K562 (cell line): ENCODE measurements around the gene CHTOP. TPM values are rescaled to one million over a fixed set of nuclear protein-coding genes. Genes with fewer than 3 reads are reported as not detected.

Experiments
- ARID1B ChIP-seq: fragments of 450-650 bp; IDR thresholded peaks from 2 replicates; pipeline ENCODE4 v1.6.1; 2016; ENCODE audit warnings: antibody characterized with exemption, mild to moderate bottlenecking, inconsistent platforms
- ATF6 ChIP-seq: sonication (generic); formaldehyde crosslinking; IDR thresholded peaks from 2 replicates; pipeline ENCODE4 v1.4.0; 2020; ENCODE audit warnings: mild to moderate bottlenecking, missing genetic modification reagents
- NR2C2 ChIP-seq, 2 experiments: fragments of 200-800 bp in 1 of 2; sonication (Bioruptor generic) in 1 of 2; sonication (generic) in 1 of 2; formaldehyde crosslinking in 1 of 2; IDR thresholded peaks; 2 replicates each; pipeline versions ENCODE4 v1.6.1 to v1.8.0; 2016 to 2022; ENCODE audit warnings: mild to moderate bottlenecking in 1 of 2, missing compliant biosample characterization in 1 of 2, missing genetic modification characterization in 1 of 2, missing genetic modification reagents in 1 of 2
- SRSF1 ChIP-seq: fragments of 200-400 bp; formaldehyde crosslinking; IDR thresholded peaks from 2 replicates; pipeline ENCODE4 v1.6.1; 2017; ENCODE audit warnings: mild to moderate bottlenecking, low read depth, low read length, moderate library complexity
- USF2 ChIP-seq: sonication (generic); formaldehyde crosslinking; IDR thresholded peaks from 2 replicates; pipeline ENCODE4 v1.5.0; 2020; ENCODE audit warnings: missing genetic modification reagents
- ZNF197 ChIP-seq: fragments of 200-800 bp; sonication (Bioruptor generic); IDR thresholded peaks from 2 replicates; pipeline ENCODE4 v1.6.1; 2016; ENCODE audit warnings: low read depth, missing genetic modification characterization, missing compliant biosample characterization
- ZNF592 ChIP-seq: fragments of 450-650 bp; IDR thresholded peaks from 2 replicates; pipeline ENCODE4 v1.6.1; 2017; ENCODE audit warnings: antibody characterized with exemption, mild to moderate bottlenecking
- polyA plus RNA-seq, 8 experiments: library from polyadenylated mRNA; depleted of rRNA in 4 of 8; stranded (reverse) in 5 of 8; unstranded in 3 of 8; fragments of >200 nt; fragmentation: Nextera tagmentation in 2 of 8; fragmentation: Illumina TruSeq in 1 of 8; extraction: Ambion mirVana in 2 of 8; extraction: Trizol in 1 of 8; gene quantifications; 2 replicates each; pipeline versions ENCODE4 v1.2.1 to v1.2.3, GENCODE V29; 2011 to 2014; ENCODE audit warnings: inconsistent platforms in 1 of 8, missing spikeins in 1 of 8
- total RNA-seq, 7 experiments: library from RNA; depleted of rRNA in 6 of 7; stranded (reverse); fragments of >200 nt in 6 of 7; fragmentation: Illumina TruSeq in 2 of 7; extraction: Trizol in 2 of 7; gene quantifications; 2 replicates each; pipeline versions ENCODE4 v1.2.1 to v1.2.3, GENCODE V29; 2011 to 2021; ENCODE audit warnings: low replicate concordance in 1 of 7

Gene CHTOP
- total and polyA plus RNA-seq, 9 of the 15 experiments (the other 6 are each of a cell fraction or from before 2014, with no cell fraction given): 10.2 to 91.8 (median 60.8) TPM

- TF ChIP-seq ATF6 (CRISPR knock-in tag): no peak
- no peak for TF ChIP-seq ARID1B
- TF ChIP-seq USF2 (CRISPR knock-in tag): no peak
- TF ChIP-seq ZNF592: no peak
- no peak for TF ChIP-seq SRSF1
- no peak for TF ChIP-seq NR2C2 (CRISPR knock-in tag; IDR thresholded peaks at IDR 0.05)
- no peak for TF ChIP-seq NR2C2 (tag; IDR thresholded peaks at IDR 0.05)
- no peak for TF ChIP-seq ZNF197 (CRISPR knock-in tag)
Measured at GRCh38 chr1:153627715-153628626, 5.9 kb upstream of the CHTOP start, which contains the start of gene S100A1 (continued).
